GM19351 (cell line): ENCODE results near the gene COA6.

ENCODE experiments used
- ATAC-seq: cut with Tn5 transposase; IDR thresholded peaks from one replicate; pipeline ENCODE4 v1.9.1; 2021; ENCODE audit warnings: mild to moderate bottlenecking, moderate library complexity; ENCODE audit not compliant: unreplicated experiment

COA6 gene

DNA sequence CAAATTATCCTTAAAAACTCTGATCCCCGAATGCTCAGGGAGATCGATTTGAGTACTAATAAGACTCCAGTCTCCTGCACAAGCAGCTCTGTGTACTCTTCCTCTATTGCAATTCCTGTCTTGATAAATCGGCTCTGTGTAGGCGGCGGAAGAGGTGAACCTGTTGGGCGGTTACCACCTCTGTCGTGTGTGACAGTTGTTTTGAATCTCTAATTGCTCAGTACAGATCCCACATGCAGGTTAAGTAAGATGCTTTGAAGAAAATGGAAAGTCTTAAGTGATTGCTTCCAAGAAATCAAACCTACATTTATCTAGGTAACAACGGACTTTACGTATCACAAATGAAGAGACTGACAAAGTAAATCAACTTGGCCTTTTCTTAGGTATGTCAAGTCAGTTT is 35.5 kb downstream of the COA6 start:
- ATAC-seq = no peak

DNA sequence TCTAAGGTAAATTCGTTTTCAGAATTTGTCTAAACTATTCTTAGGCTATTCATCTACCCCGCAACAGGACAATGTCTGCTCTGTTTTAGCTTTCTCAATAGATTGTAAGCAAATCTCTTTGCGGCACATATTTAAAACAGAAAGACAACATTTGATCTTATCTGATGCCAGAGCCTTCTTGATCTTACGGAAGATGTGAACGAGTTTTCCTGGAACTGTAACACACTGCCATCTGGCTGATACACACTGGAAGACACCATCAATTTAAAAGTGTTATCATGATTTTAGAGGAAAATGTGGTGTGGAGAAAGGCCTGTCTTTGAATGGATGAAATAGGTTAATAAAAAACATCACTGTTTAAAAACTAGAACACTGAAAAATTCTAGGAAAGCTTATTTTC is 36.1 kb downstream of the COA6 start:
- ATAC-seq = no peak

DNA sequence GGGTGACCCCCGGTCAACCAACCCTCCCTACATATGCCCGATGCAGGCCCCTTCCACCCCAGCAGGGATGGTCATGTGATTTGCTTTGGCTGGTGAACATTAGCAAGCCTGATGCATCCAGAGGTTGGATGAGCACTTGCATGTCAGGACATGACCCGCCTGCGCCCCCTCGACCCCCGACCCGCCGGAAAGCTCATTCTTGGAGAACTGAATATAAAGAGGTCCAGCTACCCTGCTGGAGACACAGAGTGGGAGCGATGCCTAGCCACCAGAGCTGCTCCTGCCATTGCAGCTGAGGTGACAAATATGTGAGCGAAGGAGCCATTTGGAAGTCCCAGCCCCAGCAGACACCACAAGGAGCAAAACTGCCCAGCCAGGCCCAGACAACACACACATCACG is 39.6 kb downstream of the COA6 start:
- no peak for ATAC-seq

DNA sequence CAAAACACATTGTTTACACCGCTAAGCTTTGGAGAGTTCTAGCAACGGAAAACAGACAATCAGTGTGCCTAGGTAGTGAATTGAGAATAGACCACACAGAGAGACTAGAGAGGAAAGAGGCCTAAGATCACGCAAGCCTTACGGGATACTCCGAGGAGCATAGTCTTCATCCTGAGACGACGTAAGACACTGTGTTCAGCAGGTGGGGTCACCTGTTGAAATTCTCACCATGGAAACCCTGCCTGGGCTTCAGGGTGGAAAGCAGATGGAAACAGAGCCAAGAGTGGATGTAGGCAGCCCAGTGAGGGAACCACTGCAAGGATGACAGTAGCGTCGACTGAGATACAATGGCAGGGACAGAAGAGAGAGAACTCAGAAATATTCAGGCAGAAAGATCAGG is 40.2 kb downstream of the COA6 start:
- ATAC-seq = no peak

DNA sequence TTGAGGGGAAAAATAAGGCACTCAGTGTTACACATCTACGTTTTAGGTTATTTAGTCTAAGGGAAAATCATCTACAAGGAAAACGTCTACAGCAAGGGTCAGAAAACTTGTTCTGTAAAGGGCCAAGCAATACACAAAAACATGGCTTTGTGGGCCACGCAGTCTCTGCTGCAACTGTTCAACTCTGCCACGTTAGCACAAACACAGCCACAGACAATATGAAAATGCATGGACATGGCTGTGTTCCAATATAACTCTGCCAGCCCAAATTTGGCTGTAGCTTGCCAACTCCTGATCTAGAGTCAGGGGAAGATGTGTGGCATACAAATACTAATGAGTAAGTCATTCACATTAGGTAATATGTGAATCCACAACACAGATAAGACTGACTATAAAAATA is 40.7 kb downstream of the COA6 start:
- ATAC-seq = no peak

DNA sequence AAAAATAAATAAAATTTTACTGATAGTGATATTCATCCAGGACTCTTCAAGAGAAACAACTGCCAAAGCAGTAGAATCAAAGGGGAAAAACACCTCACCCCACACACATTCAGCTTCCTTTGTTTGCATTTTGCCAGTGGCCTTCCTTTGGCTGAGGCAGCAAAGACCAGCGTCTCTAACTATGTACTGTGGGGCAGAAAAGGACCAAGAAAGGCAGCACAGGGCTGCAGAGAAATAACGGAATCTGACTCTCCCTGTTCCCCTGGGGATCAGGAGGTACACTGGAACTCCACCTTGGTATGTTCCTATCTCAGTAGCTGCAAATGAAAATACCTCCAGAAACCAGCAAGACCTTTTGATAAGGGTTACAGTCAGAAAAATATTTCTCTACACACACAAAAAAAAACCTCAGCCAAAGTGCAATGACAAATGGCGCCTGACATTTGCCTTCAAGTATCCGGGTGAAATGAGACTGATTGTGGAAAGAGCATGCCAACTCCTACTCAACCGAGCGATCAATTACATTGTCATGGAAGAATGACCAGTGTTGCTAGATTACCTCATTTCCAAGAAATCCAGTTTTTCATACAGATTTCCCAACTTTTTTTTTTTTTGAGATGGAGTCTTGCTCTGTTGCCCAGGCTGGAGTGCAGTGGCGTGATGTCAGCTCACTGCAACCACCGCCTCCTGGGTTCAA is 54.8 kb downstream of the COA6 start:
- ATAC-seq = no peak

DNA sequence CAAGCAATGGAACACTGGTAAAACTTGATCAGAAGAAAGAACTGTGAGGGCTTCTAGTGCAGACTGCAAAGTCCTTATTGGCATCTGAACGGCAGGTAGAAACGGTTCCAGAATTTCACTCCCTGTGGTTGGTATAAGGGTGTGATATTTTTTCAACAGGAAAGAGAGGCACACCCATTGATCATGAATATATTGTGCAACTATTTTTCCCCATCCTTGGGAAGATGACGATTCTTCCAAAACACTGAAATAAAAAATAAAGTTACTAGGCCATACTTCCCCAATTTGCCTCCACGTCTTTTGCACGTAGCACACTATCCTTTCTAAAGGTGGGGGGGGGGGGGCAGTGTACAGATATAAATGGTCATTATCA is 56.2 kb downstream of the COA6 start:
- no peak for ATAC-seq

DNA sequence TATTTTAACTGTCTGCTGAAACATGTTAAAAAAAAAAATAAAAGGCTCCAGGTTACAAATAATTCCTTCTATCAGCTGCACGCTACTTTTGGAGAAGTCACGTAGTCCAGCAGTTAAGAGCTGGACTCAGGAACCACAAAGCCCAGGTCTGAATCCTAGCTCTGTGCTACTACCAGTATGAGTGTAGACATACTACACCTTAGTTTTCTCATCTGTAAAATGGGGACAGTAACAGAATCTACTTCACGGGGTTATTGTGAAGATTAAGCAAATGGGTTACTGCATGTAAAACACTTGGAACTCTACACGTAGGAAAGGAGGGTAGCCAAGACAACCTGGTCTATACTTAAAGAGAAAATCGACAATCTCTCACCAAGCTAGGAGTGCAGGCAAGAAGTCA is 57.4 kb downstream of the COA6 start:
- no peak for ATAC-seq

DNA sequence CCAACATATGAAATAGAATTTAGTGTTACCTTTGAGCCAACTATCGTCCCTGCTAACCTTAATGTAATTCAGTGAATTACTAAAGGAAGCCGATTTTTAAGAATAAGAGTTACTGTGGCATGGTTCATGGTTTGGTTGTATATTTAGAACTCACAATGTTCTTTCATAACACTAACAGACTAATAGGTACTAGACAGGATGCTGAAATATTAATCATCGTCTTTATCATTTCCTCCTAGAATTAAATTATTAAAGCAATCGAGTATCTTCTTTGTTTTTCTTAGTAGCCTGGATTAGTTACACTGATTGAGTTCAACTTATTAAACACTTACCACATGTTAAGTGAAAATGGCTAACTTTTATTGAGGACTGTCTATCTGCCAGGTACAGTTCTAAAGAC is 58.0 kb downstream of the COA6 start:
- ATAC-seq = no peak

DNA sequence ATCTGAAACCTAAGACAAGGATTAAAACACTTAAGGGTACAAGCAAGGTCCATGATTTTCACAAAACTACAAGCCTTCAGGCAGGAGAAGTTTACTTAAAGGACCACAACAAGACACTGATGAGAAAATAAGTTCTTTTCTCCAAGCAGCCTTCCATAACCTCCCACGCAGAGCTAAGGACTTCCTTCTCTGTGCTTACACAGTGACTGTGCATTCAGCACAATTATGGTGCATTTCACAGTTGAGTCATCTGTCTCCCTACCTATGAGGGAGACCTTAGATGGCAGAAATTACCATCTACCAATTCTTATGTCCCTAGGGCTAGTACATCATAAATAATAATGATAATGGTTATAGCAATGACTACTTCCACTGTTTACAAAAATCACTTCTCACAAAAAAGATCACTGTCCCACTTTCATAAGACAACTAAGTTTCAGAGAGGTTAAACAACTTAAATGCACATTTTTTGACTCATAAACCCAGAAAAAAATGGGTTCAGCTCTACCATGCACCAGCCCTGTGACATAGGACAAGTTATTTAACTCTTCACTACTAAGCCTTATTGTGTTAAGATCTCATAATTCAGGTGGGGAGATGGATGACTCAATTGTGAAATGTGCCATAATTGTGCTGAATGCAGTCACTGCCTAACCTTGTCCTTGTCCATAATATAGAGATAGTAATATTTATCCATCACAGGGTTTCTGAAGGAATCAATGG is 60.5 kb downstream of the COA6 start:
- ATAC-seq = peak; percentile 81
